Measurements from ENCODE around the gene PPP6R2.

The PPP6R2 gene

GRCh38 chr22:50308597-50308935, 34.6 kb upstream of the PPP6R2 start:
- DNase-seq (ENCODE audit: low read depth) = peak; percentile 93
- H3K4me3 ChIP-seq (ENCODE audit: low read depth, low read length) = no peak overlapping the region
- TF ChIP-seq POLR2A (IDR thresholded peaks at IDR 0.05; ENCODE audit: extremely low read depth, insufficient read length) (no peak), MYC (IDR thresholded peaks at IDR 0.05; ENCODE audit: low read depth, low read length) (no peak), CTCF (IDR thresholded peaks at IDR 0.05; ENCODE audit: low read depth, low read length) (no peak)
- TF ChIP-seq, protein P1, sequence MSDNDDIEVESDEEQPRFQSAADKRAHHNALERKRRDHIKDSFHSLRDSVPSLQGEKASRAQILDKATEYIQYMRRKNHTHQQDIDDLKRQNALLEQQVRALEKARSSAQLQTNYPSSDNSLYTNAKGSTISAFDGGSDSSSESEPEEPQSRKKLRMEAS (IDR thresholded peaks at IDR 0.05; ENCODE audit: low read depth, low read length) = no peak

GRCh38 chr22:50308986-50309600, 34.0 kb upstream of the PPP6R2 start:
- no peak for TF ChIP-seq MYC (IDR thresholded peaks at IDR 0.05; ENCODE audit: low read depth, low read length)
- no peak for TF ChIP-seq CTCF (IDR thresholded peaks at IDR 0.05; ENCODE audit: low read depth, low read length)
- TF ChIP-seq, protein P1 (IDR thresholded peaks at IDR 0.05; ENCODE audit: low read depth, low read length) = no peak
- no peak for TF ChIP-seq POLR2A (IDR thresholded peaks at IDR 0.05; ENCODE audit: extremely low read depth, insufficient read length)
- DNase-seq (ENCODE audit: low read depth) = peak; percentile 68
- no peak overlapping the region for H3K4me3 ChIP-seq (ENCODE audit: low read depth, low read length)

GRCh38 chr22:50309601-50309991, 33.5 kb upstream of the PPP6R2 start:
- TF ChIP-seq MYC (IDR thresholded peaks at IDR 0.05; ENCODE audit: low read depth, low read length) (no peak), POLR2A (IDR thresholded peaks at IDR 0.05; ENCODE audit: extremely low read depth, insufficient read length) (no peak), CTCF (IDR thresholded peaks at IDR 0.05; ENCODE audit: low read depth, low read length) (no peak)
- TF ChIP-seq, protein P1 (IDR thresholded peaks at IDR 0.05; ENCODE audit: low read depth, low read length) = no peak
- no peak overlapping the region for H3K4me3 ChIP-seq (ENCODE audit: low read depth, low read length)
- DNase-seq (ENCODE audit: low read depth) = peak; percentile 83

- TF ChIP-seq POLR2A (IDR thresholded peaks at IDR 0.05; ENCODE audit: extremely low read depth, insufficient read length) (no peak), CTCF (IDR thresholded peaks at IDR 0.05; ENCODE audit: low read depth, low read length) (no peak), MYC (IDR thresholded peaks at IDR 0.05; ENCODE audit: low read depth, low read length) (no peak)
- TF ChIP-seq, protein P1 (IDR thresholded peaks at IDR 0.05; ENCODE audit: low read depth, low read length) = no peak
- DNase-seq (ENCODE audit: low read depth) = no peak
These were observed 33.0 kb upstream of the PPP6R2 start for GRCh38 chr22:50310031-50310722.

GRCh38 chr22:50310949-50311444, 32.1 kb upstream of the PPP6R2 start:
- no peak overlapping the region for H3K4me3 ChIP-seq (ENCODE audit: low read depth, low read length)
- DNase-seq (ENCODE audit: low read depth) = no peak
- TF ChIP-seq MYC (IDR thresholded peaks at IDR 0.05; ENCODE audit: low read depth, low read length) (no peak), CTCF (IDR thresholded peaks at IDR 0.05; ENCODE audit: low read depth, low read length) (no peak)

More at GRCh38 chr22:50310031-50310722, 33.0 kb upstream of the PPP6R2 start:
- H3K4me3 ChIP-seq (ENCODE audit: low read depth, low read length) = no peak overlapping the region

All from NB4 (cell line).